CD4-positive, CD25-positive, alpha-beta regulatory T cell (primary cell): ENCODE results near the gene ZNF146. TPM values are rescaled to one million over a fixed set of nuclear protein-coding genes. Genes with fewer than 3 reads are reported as not detected.
A peak's percentile ranks its signal among the peaks of the same experiment; 100 is the strongest.
"Not testable (repeated sequence)": the region's sequence is repeated elsewhere in the genome, so short reads cannot be mapped to it uniquely, and the experiment has no call there.

Source experiments
- ATAC-seq, 2 donors: fragments of 150-1000 bp; cut with Tn5 transposase; one replicate each; pipeline ENCODE4 v1.10.0; 2021; ENCODE audit warnings: low read depth in 2 of 2, moderate number of reproducible peaks in 2 of 2, moderate library complexity in 1 of 2
- DNase-seq, 3 donors: peaks; one replicate each; pipeline versions ENCODE4 v3.0.0 to v3.0.0-alpha.2; 2012 to 2022; ENCODE audit warnings: mixed read lengths in 1 of 3
- H3K27ac ChIP-seq: one replicate; pipeline ENCODE4 v1.7.0; 2013; ENCODE audit warnings: mild to moderate bottlenecking, low read length; ENCODE audit not compliant: insufficient read depth, poor library complexity, severe bottlenecking
- H3K27me3 ChIP-seq: one replicate; pipeline ENCODE4 v1.7.0; 2013; ENCODE audit warnings: low read length; ENCODE audit not compliant: control insufficient read depth, insufficient read depth
- H3K36me3 ChIP-seq: one replicate; pipeline ENCODE4 v1.7.0; 2013; ENCODE audit warnings: mild to moderate bottlenecking, low read length, moderate library complexity; ENCODE audit not compliant: control insufficient read depth, insufficient read depth
- H3K4me1 ChIP-seq: 2 replicates; pipeline ENCODE4 v1.7.0; 2013; ENCODE audit warnings: mild to moderate bottlenecking, low read length; ENCODE audit not compliant: insufficient read depth, control insufficient read depth, poor library complexity, severe bottlenecking
- H3K4me3 ChIP-seq: one replicate; pipeline ENCODE4 v1.7.0; 2013; ENCODE audit warnings: low read depth, mild to moderate bottlenecking, low read length, moderate library complexity
- H3K9me3 ChIP-seq, 2 experiments: 1 replicate in 1 of 2; 2 replicates in 1 of 2; pipeline ENCODE4 v1.7.0; 2013; ENCODE audit warnings: low read length in 2 of 2, mild to moderate bottlenecking in 1 of 2, moderate library complexity in 1 of 2; ENCODE audit not compliant: control insufficient read depth in 2 of 2
- H3K27ac Mint-ChIP-seq, 3 donors: one replicate each; pipeline ENCODE4 v1.8.0; 2020 to 2022; ENCODE audit warnings: mild to moderate bottlenecking in 3 of 3, mixed read lengths in 3 of 3, moderate library complexity in 2 of 3
- H3K27me3 Mint-ChIP-seq: one replicate; pipeline ENCODE4 v1.8.0; 2022; ENCODE audit warnings: mild to moderate bottlenecking, mixed read lengths
- H3K36me3 Mint-ChIP-seq: one replicate; pipeline ENCODE4 v1.8.0; 2020; ENCODE audit warnings: mixed read lengths
- H3K4me1 Mint-ChIP-seq, 4 donors: one replicate each; pipeline ENCODE4 v1.8.0; 2020 to 2022; ENCODE audit warnings: mixed read lengths in 4 of 4, mild to moderate bottlenecking in 1 of 4
- H3K4me3 Mint-ChIP-seq, 4 donors: one replicate each; pipeline ENCODE4 v1.8.0; 2020 to 2022; ENCODE audit warnings: mild to moderate bottlenecking in 4 of 4, mixed read lengths in 4 of 4, moderate library complexity in 3 of 4
- H3K9me3 Mint-ChIP-seq, 7 donors: one replicate each; pipeline ENCODE4 v1.8.0; 2020 to 2022; ENCODE audit warnings: mixed read lengths in 7 of 7, mild to moderate bottlenecking in 3 of 7, moderate library complexity in 2 of 7
- polyA plus RNA-seq, 4 donors: library from polyadenylated mRNA; unstranded; fragments of 300-500 nt; fragmentation: Illumina TruSeq; gene quantifications; one replicate each; pipeline ENCODE4 v1.2.3, GENCODE V29; 2021
- total RNA-seq: library from RNA; stranded (reverse); gene quantifications from one replicate; pipeline ENCODE4 v1.2.3, GENCODE V29; 2022

Gene ZNF146
- total and polyA plus RNA-seq, 5 donors from 2014 or later, result 26.4 to 67.2 (median 57.4) TPM

GRCh38 chr19:36212895-36213294 lies 2.0 kb upstream of the ZNF146 start:
- Mint-ChIP-seq H3K4me1 (peaks cover 0 to 16% (median 6%) of the 10 kb centered on the region in 4 donors), H3K27ac (peak overlapping the region in 2 of 3 donors; percentile 32 to 36), H3K4me3 (peak overlapping the region in 2 of 4 donors; percentile 41), H3K36me3 (peaks cover 7% of the 10 kb centered on the region), H3K27me3 (no peaks in the 10 kb centered on the region), H3K9me3 (peaks cover 0 to 7% (median 0%) of the 10 kb centered on the region in 7 donors)
- H3K4me1 ChIP-seq, result peaks cover 18% of the 10 kb centered on the region
- no peak overlapping the region for H3K4me3 ChIP-seq
- peaks cover under 1% of the 10 kb centered on the region for H3K36me3 ChIP-seq
- no peaks in the 10 kb centered on the region for H3K9me3 ChIP-seq
- ATAC-seq, result no peak
- no peaks in the 10 kb centered on the region for H3K27me3 ChIP-seq
- no peak for DNase-seq
- H3K27ac ChIP-seq, result no peak overlapping the region

DNA sequence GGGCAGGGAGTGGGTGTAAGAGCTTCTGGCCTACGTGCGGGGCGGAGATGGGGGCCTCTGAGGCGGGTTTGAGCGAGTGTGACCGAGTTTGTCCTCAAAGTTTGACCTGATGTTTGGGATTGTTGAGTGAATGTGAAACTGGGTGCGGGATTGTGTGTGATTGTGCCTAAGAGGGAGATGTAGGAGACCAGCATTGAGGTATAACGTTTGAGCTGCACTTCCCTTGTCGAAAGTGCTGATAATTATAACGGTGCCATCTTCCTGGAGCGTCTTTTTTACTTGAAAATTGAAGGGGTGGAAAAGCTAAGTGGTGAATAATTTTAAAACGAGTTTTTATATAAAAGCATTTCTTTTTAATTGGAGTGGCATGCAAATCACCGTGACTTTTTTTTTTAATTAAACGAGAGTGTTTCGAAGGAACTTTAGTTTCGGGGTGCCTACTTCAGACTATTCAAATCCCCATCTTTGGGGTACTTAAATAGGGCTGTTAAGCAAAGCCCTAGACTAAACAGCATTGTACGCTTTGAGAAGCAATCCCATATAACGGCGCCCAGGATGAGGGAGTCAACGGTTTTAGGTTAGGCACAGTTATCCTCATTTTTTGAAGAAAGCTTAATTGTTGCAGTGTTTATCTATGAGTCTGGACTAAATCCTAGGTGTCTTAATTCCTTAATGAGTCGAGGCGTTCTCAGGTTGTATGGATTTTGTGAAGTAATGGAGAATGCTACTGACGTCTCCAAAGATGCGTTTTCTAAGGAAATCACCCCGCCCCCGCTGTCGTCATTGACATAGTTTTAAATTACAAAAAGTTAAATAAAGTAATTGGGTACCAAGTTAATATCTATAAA lies 594 bp downstream of the ZNF146 start:
- Histone ChIP-seq H3K9me3 (peaks cover 7 to 8% of the 10 kb centered on the region in 2 experiments), H3K27me3 (no peaks in the 10 kb centered on the region), H3K4me3 (peak overlapping the region; percentile 97), H3K27ac (peak overlapping the region; percentile 96), H3K4me1 (peaks cover 18% of the 10 kb centered on the region), H3K36me3 (peaks cover 16% of the 10 kb centered on the region)
- ATAC-seq, result no peak
- Mint-ChIP-seq H3K36me3 (peaks cover 18% of the 10 kb centered on the region), H3K9me3 (peaks cover 0 to 7% (median 0%) of the 10 kb centered on the region in 7 donors), H3K27ac (no peak overlapping the region), H3K4me1 (peaks cover 0 to 30% (median 16%) of the 10 kb centered on the region in 4 donors), H3K27me3 (no peaks in the 10 kb centered on the region), H3K4me3 (no peak overlapping the region)
- DNase-seq, result no peak

GRCh38 chr19:36221474-36221873 lies 6.6 kb downstream of the ZNF146 start:
- Mint-ChIP-seq H3K27ac (peak overlapping the region in 1 of 3 donors; percentile 44), H3K27me3 (no peaks in the 10 kb centered on the region), H3K36me3 (peaks cover 49% of the 10 kb centered on the region), H3K4me3 (no peak overlapping the region), H3K9me3 (peaks cover 5 to 22% (median 11%) of the 10 kb centered on the region in 7 donors), H3K4me1 (peaks cover 0 to 58% (median 31%) of the 10 kb centered on the region in 4 donors)
- H3K36me3 ChIP-seq, result peaks cover 73% of the 10 kb centered on the region
- DNase-seq, result no peak
- no peaks in the 10 kb centered on the region for H3K27me3 ChIP-seq
- H3K9me3 ChIP-seq, result peaks cover 43 to 51% of the 10 kb centered on the region in 2 experiments
- no peak overlapping the region for H3K4me3 ChIP-seq
- H3K27ac ChIP-seq, result no peak overlapping the region
- ATAC-seq, result no peak
- H3K4me1 ChIP-seq, result no peaks in the 10 kb centered on the region

- H3K4me1 ChIP-seq, result no peaks in the 10 kb centered on the region
- Mint-ChIP-seq H3K36me3 (peaks cover 46% of the 10 kb centered on the region), H3K9me3 (peaks cover 5 to 18% (median 12%) of the 10 kb centered on the region in 7 donors), H3K27ac (no peak overlapping the region), H3K27me3 (no peaks in the 10 kb centered on the region), H3K4me1 (peaks cover 0 to 51% (median 27%) of the 10 kb centered on the region in 4 donors), H3K4me3 (no peak overlapping the region)
- peaks cover 48 to 59% of the 10 kb centered on the region in 2 experiments for H3K9me3 ChIP-seq
- no peak for ATAC-seq
- no peaks in the 10 kb centered on the region for H3K27me3 ChIP-seq
- no peak overlapping the region for H3K4me3 ChIP-seq
- DNase-seq, result no peak
- H3K36me3 ChIP-seq, result peaks cover 81% of the 10 kb centered on the region
- no peak overlapping the region for H3K27ac ChIP-seq
Measured at GRCh38 chr19:36222503-36222902, 7.6 kb downstream of the ZNF146 start.

DNA sequence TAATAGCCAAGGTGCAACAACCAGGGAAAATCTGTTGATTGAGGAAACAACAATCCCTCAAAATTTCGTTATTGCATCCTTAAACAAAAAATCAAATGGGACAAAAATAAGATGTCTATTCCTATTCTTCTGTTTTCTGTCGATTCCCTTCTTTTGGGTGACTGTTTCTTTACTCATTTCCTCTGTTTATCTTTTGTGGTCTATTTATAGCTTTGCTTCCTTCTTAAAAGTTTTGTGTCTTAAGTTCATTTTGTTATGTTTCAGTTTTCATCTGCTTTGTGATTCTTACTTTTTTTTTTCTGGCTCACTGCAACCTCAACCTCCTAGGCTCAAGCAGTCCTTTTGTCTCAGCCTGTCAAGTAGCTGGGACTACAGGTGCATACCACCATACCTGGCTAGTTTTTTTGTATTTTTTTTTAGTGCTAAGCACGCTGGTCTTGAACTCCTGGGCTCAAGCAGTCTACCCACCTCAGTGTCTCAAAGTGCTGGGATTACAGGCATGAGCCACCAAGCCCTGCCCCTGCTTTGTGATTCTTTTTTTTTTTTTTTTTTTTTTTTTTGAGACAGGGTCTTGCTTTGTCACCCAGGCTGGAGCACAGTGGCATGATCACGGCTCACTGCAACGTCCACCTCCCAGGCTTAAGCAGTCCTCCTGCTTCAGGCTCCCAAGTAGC lies 10.4 kb downstream of the ZNF146 start:
- ATAC-seq (no peak), DNase-seq (no peak)
- Histone ChIP-seq H3K4me3 (peak overlapping the region; percentile 34), H3K9me3 (peaks cover 63 to 80% of the 10 kb centered on the region in 2 experiments), H3K27me3 (no peaks in the 10 kb centered on the region), H3K4me1 (no peaks in the 10 kb centered on the region), H3K36me3 (peaks cover 94% of the 10 kb centered on the region), H3K27ac (no peak overlapping the region)
- H3K9me3 Mint-ChIP-seq, result peaks cover 14 to 37% (median 30%) of the 10 kb centered on the region in 7 donors
- peak overlapping the region in 3 of 4 donors; percentile 12 to 67 (median 22) for H3K4me3 Mint-ChIP-seq
- H3K27ac Mint-ChIP-seq, result peak overlapping the region in 1 of 3 donors; percentile 92
- no peaks in the 10 kb centered on the region for H3K27me3 Mint-ChIP-seq
- H3K4me1 Mint-ChIP-seq, result peaks cover 9 to 44% (median 19%) of the 10 kb centered on the region in 4 donors
- peaks cover 56% of the 10 kb centered on the region for H3K36me3 Mint-ChIP-seq

DNA sequence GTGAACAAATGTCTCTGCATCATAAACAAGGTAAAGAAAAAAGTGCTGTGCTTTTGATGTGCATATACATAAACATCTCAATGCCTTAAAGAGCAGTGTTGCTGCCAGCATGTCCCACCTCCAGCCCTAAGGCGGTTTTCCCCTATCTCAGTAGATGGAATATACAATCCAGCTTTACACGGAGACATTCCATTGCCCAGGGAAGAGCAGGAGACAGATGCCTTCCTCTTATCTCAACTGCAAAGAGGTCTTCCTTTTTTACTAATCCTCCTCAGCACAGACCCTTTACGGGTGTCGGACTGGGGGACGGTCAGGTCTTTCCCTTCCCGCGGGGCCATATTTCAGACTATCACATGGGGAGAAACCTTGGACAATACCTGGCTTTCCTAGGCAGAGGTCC lies 18.7 kb downstream of the ZNF146 start:
- peaks cover 80% of the 10 kb centered on the region for H3K36me3 Mint-ChIP-seq
- H3K9me3 Mint-ChIP-seq, result peaks cover 9 to 78% (median 38%) of the 10 kb centered on the region in 7 donors
- H3K27me3 Mint-ChIP-seq, ATAC-seq, H3K4me3 Mint-ChIP-seq, DNase-seq, H3K27me3 ChIP-seq, H3K27ac Mint-ChIP-seq, H3K4me3 ChIP-seq, H3K4me1 ChIP-seq, H3K27ac ChIP-seq: not testable (repeated sequence)
- Histone ChIP-seq H3K9me3 (peaks cover 74 to 98% of the 10 kb centered on the region in 2 experiments), H3K36me3 (peaks cover 86% of the 10 kb centered on the region)
- H3K4me1 Mint-ChIP-seq, result peaks cover 0 to 12% (median 4%) of the 10 kb centered on the region in 4 donors

DNA sequence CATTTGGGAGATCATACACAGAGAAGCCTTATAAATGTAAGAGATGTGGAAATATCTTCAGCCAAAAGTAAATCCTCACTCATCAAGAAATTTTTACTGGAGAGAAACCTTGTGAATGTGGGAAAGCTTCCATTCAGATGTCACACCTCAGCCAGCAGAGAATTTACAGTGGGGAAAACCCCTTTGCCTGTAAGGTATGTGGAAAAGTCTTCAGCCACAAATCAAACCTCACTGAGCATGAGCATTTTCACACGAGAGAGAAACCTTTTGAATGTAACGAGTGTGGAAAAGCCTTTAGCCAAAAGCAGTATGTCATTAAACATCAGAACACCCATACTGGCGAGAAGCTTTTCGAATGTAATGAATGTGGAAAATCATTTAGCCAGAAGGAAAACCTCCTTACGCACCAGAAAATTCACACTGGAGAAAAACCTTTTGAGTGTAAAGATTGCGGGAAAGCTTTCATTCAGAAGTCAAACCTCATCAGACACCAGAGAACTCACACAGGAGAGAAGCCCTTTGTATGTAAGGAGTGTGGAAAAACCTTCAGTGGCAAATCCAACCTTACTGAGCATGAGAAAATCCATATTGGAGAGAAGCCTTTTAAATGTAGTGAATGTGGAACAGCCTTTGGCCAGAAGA lies 21.5 kb downstream of the ZNF146 start:
- no peaks in the 10 kb centered on the region for H3K27me3 ChIP-seq
- H3K27me3 Mint-ChIP-seq, result no peaks in the 10 kb centered on the region
- H3K4me3 ChIP-seq, result no peak overlapping the region
- H3K9me3 Mint-ChIP-seq, result peaks cover 1 to 72% (median 35%) of the 10 kb centered on the region in 7 donors
- H3K4me1 ChIP-seq, result no peaks in the 10 kb centered on the region
- peaks cover 63% of the 10 kb centered on the region for H3K36me3 ChIP-seq
- no peak for ATAC-seq
- no peak overlapping the region for H3K4me3 Mint-ChIP-seq
- H3K27ac ChIP-seq, result no peak overlapping the region
- peaks cover 0 to 5% (median 0%) of the 10 kb centered on the region in 4 donors for H3K4me1 Mint-ChIP-seq
- peaks cover 72 to 100% of the 10 kb centered on the region in 2 experiments for H3K9me3 ChIP-seq
- DNase-seq, result no peak
- no peak overlapping the region for H3K27ac Mint-ChIP-seq
- H3K36me3 Mint-ChIP-seq, result peaks cover 66% of the 10 kb centered on the region
